ENCODE data around the gene HIRA.

Gene HIRA

DNA sequence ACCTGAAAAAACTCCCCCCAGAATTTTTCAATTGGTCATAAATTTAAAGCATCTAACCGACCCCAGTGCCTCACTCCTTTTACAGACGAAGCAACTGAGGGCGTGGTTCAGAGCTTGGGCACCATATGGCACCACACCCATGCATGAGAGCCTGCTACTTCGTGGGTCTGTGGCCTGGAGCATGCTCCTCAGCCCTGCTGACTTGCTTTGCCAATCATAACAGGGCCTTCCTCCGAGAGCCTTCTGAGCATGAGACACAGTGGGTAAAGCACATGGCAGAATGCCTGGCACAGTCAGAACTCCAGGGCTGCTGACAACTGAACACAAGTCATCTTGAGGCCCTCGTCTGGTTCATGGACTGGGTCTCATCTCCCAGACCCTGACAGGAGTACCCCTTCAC is 33.3 kb downstream of the HIRA start:
- H3K4me3 ChIP-seq (ENCODE audit: control insufficient read depth, low read depth, low read length), result no peak overlapping the region
- TF ChIP-seq, protein P1, sequence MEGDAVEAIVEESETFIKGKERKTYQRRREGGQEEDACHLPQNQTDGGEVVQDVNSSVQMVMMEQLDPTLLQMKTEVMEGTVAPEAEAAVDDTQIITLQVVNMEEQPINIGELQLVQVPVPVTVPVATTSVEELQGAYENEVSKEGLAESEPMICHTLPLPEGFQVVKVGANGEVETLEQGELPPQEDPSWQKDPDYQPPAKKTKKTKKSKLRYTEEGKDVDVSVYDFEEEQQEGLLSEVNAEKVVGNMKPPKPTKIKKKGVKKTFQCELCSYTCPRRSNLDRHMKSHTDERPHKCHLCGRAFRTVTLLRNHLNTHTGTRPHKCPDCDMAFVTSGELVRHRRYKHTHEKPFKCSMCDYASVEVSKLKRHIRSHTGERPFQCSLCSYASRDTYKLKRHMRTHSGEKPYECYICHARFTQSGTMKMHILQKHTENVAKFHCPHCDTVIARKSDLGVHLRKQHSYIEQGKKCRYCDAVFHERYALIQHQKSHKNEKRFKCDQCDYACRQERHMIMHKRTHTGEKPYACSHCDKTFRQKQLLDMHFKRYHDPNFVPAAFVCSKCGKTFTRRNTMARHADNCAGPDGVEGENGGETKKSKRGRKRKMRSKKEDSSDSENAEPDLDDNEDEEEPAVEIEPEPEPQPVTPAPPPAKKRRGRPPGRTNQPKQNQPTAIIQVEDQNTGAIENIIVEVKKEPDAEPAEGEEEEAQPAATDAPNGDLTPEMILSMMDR (IDR thresholded peaks at IDR 0.05; ENCODE audit: control insufficient read depth, insufficient read depth, low read depth, low read length, missing control alignments), result no peak
- no peak for DNase-seq (ENCODE audit: low read depth)

DNA sequence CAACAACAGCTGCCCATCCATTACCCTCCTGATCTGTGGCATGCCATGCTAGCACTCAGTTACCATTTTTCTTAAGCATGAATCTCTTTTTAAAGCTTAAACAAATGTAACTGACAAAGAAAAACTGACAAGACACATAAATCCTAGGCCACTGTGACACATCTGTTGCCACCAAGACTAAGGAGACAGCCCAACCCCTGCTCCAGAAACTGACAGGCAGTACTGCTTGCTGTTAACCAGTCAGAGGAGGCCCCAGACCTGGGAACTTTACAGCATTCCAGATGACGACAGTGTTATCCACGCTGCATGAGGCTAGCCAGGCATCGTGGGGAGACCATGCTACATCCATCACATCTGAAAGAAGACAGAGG is 33.8 kb downstream of the HIRA start:
- TF ChIP-seq, protein P1 (IDR thresholded peaks at IDR 0.05; ENCODE audit: control insufficient read depth, insufficient read depth, low read depth, low read length, missing control alignments), result no peak
- H3K4me3 ChIP-seq (ENCODE audit: control insufficient read depth, low read depth, low read length), result no peak overlapping the region
- DNase-seq (ENCODE audit: low read depth), result no peak

DNA sequence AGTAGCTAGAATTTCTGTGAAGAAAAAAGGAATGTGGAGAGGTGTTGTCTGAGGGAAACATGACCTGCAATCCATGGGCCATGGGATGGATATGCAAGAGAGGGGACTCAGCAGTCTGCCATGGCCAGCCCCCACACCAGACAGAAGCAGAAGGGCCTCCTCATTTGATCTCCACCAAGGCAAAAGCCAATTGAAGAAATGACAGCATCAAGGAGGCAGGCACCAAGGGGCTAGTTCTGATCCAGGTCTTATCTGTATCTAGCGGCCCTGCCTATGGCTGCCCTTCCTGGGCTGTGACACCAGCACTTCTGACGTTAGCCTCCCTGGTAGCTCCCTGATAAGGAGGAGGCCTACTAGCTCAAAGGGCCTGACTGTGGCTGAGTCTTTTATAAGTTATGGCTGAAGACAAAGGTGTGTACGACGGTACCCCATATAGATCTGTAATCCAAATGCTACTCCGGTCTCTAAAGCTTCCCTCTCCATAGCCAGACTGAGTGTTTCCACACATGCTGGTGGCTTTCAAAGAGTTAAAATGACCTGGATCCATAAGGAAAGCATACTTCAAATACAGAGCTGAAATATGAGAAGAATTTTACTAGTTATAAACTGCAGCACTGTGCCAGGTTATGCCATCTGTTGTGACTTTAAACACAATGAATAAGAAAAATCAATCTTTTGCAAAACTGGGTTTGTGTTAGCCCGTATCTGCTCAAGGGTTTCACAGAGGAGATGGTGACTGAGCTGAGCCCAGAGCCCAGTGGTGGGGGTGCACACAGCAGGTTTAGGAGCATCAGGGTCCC is 34.4 kb downstream of the HIRA start:
- no peak overlapping the region for H3K4me3 ChIP-seq (ENCODE audit: control insufficient read depth, low read depth, low read length)
- TF ChIP-seq, protein P1 (IDR thresholded peaks at IDR 0.05; ENCODE audit: control insufficient read depth, insufficient read depth, low read depth, low read length, missing control alignments), result no peak
- DNase-seq (ENCODE audit: low read depth), result no peak

GRCh38 chr22:19396561-19396933 is 35.0 kb downstream of the HIRA start:
- TF ChIP-seq, protein P1 (IDR thresholded peaks at IDR 0.05; ENCODE audit: control insufficient read depth, insufficient read depth, low read depth, low read length, missing control alignments), result no peak
- no peak for DNase-seq (ENCODE audit: low read depth)
- H3K4me3 ChIP-seq (ENCODE audit: control insufficient read depth, low read depth, low read length), result no peak overlapping the region

DNA sequence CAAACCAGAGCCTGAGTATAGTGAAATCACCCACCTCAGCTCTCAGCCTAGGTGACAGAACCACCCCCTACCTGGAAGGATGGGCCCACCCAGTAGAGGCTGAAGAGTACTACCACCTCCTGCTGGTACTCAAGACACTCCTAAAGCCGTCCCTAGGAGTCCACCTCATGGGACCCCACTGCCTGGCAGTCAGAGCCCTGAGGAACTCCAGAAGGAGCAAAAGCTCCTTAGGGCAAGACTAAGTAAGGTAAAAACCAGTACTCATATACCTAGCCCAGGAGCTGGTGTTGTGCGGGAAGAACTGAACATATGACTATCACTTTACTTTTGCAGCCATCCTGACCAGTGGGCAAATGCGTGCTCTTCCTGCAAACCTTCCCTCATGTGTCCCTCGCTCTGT is 36.3 kb downstream of the HIRA start:
- no peak overlapping the region for H3K4me3 ChIP-seq (ENCODE audit: control insufficient read depth, low read depth, low read length)
- no peak for DNase-seq (ENCODE audit: low read depth)
- TF ChIP-seq, protein P1 (IDR thresholded peaks at IDR 0.05; ENCODE audit: control insufficient read depth, insufficient read depth, low read depth, low read length, missing control alignments), result no peak

- no peak overlapping the region for H3K4me3 ChIP-seq (ENCODE audit: control insufficient read depth, low read depth, low read length)
- no peak for DNase-seq (ENCODE audit: low read depth)
- TF ChIP-seq, protein P1 (IDR thresholded peaks at IDR 0.05; ENCODE audit: control insufficient read depth, insufficient read depth, low read depth, low read length, missing control alignments), result no peak
Measured at GRCh38 chr22:19394274-19395050, 37.1 kb downstream of the HIRA start.
